GM18873 (cell line): ENCODE results near the gene PKN3.

Experiments used
- ATAC-seq: cut with Tn5 transposase; IDR thresholded peaks from one replicate; pipeline ENCODE4 v1.9.1; 2021; ENCODE audit warnings: mild to moderate bottlenecking, moderate library complexity, moderate number of reproducible peaks; ENCODE audit not compliant: unreplicated experiment, low FRiP score

The PKN3 gene

DNA sequence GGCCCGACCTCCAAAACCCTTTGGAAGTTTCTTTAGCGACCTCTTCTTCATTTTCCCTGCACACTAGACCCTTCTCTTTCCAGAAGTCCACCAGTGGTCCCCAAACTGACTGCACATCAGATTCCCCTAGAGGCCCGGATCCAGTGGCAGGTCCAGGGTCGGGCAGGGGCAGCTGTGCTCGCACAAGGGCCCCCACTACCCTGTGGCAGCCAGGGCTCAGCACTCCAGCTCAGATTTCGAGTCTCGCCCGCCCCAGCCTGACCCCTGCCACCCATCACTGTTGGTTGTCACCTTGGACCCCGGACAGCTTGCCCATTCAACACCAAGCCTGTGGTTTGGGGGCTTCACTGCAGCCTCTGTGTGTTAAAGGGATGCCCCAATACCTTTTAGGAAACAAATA is 29.4 kb downstream of the PKN3 start:
- ATAC-seq: no peak

DNA sequence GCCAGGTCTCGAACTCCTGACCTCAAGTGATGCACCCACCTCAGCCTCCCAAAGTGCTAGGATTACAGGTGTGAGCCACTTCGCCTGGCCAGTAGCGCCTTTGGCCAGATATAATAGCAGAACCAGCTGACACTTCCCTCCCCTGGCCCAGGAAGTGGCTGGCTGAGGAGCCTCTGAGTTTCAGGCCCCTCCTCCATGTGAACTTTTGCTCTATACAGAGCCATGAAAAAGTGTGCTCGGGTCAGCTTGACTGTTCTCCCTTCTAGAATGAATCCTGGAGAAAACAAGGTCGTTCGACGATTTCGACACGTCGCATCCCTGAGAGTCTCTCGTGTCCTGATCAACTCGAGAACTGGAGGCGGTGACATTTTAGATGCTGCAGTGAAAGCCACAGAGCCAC is 30.3 kb downstream of the PKN3 start:
- no peak for ATAC-seq

DNA sequence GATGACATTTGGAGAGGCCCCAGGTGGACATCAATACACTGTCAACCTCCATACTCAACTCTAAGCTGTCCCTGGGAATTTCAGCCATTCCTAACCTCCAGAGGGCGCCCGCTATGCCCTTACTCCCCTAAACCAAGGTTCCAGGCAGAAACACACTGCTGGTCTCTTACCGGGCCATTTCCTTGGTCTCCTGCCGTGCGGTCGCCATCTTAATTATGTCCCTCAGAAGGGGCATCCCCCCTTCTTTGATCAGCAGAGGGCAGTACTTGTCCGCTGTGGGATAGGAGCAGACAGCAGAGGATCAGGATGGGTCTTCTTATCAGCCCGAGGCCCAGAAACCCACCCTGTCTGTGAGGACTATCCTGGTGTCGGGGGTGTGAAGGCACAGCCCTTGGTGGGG is 31.0 kb downstream of the PKN3 start:
- ATAC-seq: no peak

DNA sequence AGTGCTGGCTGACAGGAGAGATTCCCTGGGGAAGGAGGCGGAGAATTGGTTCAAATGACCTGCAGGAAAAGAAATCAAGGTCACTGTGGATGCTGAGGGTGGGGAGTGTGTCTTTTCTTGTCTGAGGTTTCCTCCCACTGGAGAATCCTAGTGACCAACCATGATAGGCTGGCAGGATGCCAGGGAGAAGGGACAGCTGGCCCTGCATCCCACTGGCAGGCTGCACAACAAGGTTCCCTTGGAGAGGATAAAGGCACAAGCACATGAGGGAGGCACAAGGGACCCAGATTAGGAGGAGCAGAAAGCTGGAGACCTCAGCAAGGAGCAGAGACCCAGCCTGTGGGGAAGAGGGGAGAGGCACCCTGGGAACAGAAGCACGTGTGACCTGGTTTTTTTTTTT is 33.1 kb downstream of the PKN3 start:
- ATAC-seq: no peak

DNA sequence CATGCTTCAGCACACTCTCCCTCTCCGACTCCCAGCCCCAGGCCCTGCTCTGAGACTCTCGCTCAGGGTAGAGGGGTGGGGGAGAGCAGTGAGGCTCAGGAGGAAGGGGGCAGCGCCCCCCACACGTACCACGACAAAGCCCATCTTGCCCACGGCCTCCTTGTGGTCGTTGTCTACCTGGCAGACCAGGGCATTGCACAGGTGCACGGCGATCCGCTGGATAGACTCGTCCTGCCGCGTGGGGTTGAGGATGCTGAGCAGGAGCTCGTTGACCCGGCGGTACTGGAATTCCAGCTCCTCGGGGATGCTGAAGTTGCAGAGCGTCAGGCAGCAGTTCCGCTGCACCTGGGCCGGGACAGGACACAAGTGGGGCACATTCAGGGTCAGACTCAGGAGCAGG is 40.1 kb downstream of the PKN3 start:
- no peak for ATAC-seq

DNA sequence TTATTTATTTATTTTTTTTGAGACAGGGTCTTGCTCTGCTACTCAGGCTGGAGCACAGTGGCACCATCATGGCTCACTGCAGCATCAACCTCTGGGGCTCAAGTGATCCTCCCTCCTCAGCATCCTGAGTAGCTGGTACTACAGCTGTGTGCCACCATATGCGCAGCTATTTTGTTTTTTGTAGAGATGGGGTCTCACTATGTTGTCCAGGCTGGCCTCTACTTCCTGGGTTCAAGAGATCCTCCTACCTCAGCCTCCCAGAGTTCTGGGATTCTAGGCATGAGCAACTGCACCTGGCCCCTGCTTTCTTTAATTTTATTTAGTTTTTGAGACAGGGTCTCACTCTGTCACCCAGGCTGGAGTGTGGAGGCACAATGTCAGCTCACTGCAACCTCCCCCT is 41.1 kb downstream of the PKN3 start:
- ATAC-seq: no peak

DNA sequence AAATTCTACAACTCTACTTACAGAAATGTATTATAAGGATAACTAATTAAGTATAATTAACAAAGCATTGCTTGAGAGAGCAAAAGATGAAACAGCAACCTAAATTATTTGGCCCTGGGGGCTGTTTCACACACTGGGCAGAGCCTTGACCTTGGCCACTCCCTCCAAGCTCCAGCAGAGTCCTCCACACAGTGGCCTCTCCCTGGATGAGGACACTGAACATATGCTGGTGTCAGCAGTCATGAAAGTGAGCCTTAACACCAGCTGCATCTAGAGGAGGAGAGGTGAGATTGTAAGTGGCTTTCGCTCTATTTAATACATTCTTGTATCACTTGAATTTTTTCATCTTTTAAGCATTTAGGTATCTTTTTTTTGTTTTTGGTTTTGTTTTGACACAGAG is 44.9 kb downstream of the PKN3 start:
- no peak for ATAC-seq

DNA sequence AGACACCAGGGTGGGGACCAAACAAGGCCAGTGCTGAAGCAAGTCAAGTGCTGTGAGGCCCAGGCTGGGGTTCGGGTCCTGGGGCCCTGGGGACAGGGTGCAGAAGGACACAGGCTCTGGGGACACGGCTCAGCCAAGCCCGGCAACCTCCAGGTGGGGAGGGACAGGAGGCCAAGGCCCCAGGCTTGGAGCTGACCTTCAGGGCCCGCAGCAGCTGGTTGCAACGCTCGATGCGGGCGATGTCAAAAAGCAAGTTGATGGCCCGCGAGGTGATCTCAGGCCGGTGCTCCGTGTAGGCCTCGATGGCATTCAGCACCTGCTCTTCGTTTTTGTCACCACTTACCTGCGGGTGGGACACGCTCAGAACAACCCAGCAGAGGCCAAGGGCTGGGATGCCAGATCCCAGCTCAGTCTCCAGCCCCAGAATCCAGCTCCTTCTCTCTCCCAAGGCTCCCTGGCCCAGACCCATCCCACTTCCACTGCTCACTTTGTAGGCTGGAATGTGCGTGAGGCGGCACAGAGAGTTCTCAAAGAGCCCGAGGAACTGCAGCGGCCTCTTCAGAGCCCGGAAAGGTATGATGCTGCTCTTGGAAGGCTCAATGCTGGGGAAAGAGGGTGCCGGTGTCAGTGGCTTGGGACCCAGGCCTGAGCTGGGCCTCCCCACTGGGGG is 48.8 kb downstream of the PKN3 start:
- ATAC-seq: no peak

DNA sequence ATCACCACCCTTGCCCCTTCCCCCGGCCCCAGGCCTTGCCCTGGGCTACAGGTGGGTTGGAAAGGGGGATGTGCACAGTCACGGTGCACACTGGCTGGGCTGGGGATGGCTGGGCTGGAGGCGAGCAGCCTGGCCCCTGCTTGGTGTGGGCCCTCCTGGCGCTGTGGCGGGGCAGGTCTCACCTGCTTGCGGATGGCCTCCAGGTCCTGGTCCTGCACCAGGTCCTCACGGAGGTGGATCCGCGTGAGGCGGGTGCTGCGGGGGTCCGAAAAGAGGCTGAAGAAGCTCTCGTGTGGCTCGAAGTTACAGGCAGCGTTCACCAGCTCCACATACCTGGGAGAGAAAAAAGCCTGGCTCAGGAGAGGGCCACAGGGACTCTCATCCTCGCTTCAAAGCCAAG is 51.3 kb downstream of the PKN3 start:
- no peak for ATAC-seq

DNA sequence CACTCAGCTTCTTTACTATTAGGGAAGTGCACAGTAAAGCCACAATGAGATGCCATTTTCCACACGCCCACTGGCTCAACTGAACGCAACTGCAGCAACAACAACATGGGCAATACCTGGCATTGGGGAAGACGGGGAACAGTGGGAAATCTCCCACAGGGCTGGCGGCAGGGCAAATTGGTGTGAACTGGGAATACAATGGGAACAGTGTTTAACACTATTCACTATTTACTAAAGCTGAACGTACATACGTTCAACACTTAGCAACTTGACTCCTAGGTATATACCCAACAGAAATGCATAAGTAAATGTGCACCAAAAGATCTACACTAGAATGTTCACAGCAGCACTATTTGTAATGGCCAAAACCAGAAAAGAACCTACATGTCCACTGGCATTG is 55.3 kb downstream of the PKN3 start:
- ATAC-seq: no peak

DNA sequence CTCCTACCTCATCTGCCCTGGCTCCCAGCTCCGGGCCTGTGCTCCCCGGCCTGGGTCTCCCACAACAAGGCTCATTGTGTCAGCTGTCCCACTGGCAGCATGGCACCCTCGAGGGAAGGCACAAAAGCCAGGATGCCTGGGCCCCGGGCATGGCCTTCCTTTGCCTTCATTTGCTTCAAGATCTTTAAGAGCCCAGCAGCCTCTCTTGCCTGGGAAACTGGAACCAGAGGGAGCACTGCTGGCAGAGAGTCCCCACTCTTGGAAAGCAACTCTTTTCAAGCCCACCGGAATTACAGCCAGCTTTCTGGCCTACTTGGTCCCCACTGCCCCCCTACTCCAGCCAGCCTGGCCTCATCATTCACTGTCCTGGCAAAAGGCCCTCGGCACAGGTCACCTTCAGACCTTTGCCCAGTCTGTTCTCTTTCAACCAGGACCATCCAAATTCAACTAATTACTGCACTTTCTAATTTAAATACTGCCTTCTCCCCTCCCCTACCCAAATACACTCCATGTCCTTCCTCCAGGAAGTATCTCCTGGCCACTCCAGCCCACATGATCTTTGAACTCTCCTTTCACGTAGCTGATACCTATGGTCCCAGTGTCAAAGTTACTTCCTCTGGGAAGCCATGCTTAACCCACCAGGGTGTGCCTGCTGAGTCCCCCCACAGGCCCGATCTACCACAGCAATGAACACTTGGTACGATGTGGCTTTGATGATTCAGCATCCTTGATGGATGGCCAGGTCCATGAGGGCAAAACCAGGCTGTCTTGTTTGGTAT is 60.6 kb downstream of the PKN3 start:
- ATAC-seq: no peak

DNA sequence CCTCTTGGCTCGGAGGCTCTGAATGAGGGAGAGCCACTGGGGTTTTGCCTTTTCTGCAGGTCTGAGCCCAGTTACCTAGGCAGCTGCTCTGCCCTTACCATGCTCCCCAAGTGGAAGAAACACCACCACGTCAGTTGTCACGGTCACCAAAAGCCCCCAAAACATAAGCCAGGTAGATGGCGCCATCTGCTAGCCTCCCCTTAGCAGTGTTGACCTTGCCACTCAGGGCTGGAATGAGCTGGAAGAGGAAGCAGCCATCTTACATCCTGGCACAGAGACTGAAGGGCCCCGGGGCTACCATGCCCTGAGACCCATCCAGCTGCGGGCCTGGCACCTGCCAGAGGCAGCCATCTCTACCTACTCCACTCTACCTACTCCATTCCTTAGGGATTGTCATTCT is 62.1 kb downstream of the PKN3 start:
- no peak for ATAC-seq

DNA sequence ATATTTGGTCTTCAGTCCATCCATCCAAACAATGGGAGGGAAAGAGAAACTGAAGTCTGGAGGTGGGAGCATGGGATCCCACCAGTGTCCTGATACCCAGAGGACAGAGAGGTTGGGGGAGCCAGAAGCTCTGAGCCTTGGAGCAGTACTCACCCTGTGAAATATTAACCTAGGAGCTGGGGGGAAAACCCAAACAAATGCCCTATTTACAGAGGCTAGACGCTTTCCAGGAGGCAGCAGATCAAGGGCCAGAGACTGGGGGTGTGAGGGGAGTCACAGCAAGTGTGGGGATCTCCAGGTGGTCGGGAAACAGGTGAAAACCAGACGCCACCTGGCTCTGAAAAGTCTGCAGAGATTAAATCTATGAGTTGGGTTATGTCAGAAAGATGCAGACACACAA is 63.2 kb downstream of the PKN3 start:
- no peak for ATAC-seq

DNA sequence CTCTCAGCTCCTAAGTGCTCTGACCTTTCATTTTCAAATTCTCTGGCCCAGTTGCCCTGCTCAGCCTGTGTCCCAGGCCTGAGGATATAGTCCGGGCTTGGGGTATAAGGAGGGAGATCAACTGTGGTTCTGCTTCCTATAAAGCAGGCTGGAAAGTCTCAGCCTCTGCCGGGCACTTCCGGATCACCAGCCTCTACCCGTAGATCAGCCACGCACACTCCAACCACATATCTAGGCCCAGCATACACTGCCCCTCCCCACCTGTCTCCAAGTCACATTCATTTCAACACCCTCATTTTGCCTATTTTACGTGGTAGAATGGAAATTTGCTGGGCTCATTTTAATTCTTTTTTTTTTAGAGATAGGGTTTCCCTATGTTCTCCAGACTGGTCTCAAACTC is 66.3 kb downstream of the PKN3 start:
- no peak for ATAC-seq
